Measurements from ENCODE around the gene KIF21B.

Gene KIF21B

DNA sequence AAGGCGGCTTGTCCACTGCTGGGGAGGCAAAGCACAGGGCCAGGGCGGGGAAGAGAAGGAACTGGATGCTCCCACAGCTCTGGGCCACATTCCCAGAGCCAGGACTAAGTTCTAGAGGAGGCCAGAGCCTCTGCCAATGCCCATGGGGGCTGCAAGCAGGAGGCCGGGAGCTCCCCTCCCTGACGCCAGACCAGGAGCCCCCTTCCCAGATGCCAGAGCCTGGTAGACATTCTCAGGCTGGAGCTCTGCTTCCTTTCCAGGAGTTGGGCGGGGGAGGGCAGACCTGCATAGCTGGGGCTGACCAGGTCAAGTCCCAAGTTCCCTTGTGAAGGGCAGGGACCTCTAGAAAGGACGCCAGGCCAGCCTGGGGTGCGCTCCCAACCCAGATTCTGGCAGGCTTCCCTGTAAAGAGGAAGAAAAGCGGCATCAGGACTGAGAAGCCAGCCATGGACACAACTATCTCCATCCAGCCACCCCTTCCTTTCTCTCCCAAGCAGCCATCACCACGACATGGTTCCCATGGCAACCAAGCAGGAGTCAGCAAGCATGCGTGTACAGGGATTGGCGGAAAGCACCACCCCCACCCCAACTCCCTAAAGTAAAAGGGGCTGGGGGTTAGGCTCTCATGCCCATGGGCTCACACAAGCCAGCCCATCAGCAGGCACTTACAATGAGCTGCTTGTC is 13.4 kb downstream of the KIF21B start:
- no peak for TF ChIP-seq EGR1 (IDR thresholded peaks at IDR 0.05)
- TF ChIP-seq YY1 (IDR thresholded peaks at IDR 0.05; ENCODE audit: low read depth) = no peak
- TF ChIP-seq TCF12 (IDR thresholded peaks at IDR 0.05; ENCODE audit: low read depth) = no peak
- TF ChIP-seq, protein P1, sequence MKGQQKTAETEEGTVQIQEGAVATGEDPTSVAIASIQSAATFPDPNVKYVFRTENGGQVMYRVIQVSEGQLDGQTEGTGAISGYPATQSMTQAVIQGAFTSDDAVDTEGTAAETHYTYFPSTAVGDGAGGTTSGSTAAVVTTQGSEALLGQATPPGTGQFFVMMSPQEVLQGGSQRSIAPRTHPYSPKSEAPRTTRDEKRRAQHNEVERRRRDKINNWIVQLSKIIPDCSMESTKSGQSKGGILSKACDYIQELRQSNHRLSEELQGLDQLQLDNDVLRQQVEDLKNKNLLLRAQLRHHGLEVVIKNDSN (IDR thresholded peaks at IDR 0.05) = no peak
- no peak for TF ChIP-seq TAF1 (IDR thresholded peaks at IDR 0.05; ENCODE audit: low read depth)

DNA sequence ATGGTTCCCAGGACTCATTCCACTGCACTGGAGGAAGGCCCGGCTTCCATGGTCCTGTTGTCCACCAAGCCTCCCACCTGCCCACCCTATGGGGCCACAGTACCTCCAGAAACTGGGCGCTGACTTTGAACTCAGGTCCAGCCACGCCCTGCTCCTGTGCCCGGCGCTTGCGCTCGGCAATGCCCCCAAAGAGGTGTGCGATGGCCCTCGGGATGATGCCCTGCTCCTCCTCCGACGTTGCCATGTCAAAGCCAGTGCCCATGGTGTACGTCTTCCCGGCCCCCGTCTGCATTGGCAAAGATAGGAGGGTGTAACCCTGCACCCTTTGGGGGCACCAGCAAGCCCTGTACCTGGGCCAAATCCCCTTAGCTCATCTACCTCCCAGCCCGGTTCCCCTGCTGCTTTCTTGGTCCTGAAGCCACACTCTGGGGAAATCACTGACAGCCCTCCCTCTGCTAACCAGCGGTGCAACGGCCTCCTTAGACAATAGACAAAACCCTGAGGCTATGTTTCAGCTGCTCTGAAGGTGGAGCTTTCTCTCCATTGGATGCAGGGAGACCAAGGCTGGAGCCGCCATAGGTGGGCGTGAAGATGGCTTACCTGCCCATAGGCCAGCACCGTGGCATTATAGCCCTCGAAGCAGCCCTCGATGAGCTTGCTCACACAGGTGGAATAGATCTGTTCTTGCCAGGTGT is 14.7 kb downstream of the KIF21B start:
- TF ChIP-seq RAD21 (IDR thresholded peaks at IDR 0.05; ENCODE audit: low read depth) (no peak), NFIC (IDR thresholded peaks at IDR 0.05) (no peak), CREB1 (IDR thresholded peaks at IDR 0.05; ENCODE audit: low read depth) (no peak), CEBPB (IDR thresholded peaks at IDR 0.05) (no peak), TAF1 (IDR thresholded peaks at IDR 0.05; ENCODE audit: low read depth) (no peak), FOXM1 (IDR thresholded peaks at IDR 0.05; ENCODE audit: borderline replicate concordance, low read depth) (no peak), ZBTB7A (IDR thresholded peaks at IDR 0.05; ENCODE audit: low read depth) (no peak)
- TF ChIP-seq, protein P2, sequence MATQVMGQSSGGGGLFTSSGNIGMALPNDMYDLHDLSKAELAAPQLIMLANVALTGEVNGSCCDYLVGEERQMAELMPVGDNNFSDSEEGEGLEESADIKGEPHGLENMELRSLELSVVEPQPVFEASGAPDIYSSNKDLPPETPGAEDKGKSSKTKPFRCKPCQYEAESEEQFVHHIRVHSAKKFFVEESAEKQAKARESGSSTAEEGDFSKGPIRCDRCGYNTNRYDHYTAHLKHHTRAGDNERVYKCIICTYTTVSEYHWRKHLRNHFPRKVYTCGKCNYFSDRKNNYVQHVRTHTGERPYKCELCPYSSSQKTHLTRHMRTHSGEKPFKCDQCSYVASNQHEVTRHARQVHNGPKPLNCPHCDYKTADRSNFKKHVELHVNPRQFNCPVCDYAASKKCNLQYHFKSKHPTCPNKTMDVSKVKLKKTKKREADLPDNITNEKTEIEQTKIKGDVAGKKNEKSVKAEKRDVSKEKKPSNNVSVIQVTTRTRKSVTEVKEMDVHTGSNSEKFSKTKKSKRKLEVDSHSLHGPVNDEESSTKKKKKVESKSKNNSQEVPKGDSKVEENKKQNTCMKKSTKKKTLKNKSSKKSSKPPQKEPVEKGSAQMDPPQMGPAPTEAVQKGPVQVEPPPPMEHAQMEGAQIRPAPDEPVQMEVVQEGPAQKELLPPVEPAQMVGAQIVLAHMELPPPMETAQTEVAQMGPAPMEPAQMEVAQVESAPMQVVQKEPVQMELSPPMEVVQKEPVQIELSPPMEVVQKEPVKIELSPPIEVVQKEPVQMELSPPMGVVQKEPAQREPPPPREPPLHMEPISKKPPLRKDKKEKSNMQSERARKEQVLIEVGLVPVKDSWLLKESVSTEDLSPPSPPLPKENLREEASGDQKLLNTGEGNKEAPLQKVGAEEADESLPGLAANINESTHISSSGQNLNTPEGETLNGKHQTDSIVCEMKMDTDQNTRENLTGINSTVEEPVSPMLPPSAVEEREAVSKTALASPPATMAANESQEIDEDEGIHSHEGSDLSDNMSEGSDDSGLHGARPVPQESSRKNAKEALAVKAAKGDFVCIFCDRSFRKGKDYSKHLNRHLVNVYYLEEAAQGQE (IDR thresholded peaks at IDR 0.05; ENCODE audit: low read depth) = no peak

DNA sequence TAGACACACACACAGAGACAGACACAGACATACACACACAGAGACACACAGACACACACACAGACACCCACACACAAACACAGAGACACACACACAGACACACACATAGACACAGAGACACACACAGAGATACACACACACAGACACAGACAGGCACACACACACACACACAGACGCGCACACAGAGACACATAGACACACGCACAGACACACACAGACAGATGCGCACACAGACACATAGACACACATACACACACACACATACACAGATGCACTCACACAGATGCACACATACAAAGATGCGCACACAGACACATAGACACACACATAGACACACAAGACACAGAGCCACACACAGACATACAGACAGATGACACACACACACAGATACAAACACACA is 16.0 kb downstream of the KIF21B start:
- TF ChIP-seq TEAD4 (IDR thresholded peaks at IDR 0.05) (no peak), TAF1 (IDR thresholded peaks at IDR 0.05; ENCODE audit: low read depth) (no peak), TCF12 (IDR thresholded peaks at IDR 0.05; ENCODE audit: low read depth) (no peak), EP300 (IDR thresholded peaks at IDR 0.05; ENCODE audit: borderline replicate concordance) (no peak)

DNA sequence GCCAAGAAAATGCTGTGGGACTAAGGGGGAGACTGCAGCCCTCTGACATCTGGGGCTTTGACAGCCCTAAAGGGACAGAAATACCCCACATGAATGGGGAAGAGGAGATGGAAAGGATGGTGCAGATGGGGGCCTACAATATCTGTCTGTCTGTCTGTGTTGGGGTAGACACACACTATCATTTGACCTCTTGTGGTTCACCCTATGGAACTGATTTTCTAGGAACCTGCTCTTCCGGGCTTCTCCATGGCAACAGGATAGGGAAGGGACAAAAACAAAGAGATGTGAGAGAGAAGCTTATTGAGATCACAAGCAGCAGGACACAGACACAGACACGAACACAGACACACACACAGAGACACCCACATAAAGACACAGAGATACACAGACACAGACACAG is 17.1 kb downstream of the KIF21B start:
- no peak for TF ChIP-seq TAF1 (IDR thresholded peaks at IDR 0.05; ENCODE audit: low read depth)
- TF ChIP-seq RAD21 (IDR thresholded peaks at IDR 0.05; ENCODE audit: low read depth) = no peak
- TF ChIP-seq, protein P1 (IDR thresholded peaks at IDR 0.05) = no peak
- TF ChIP-seq, protein P2 (IDR thresholded peaks at IDR 0.05; ENCODE audit: low read depth) = no peak
- no peak for TF ChIP-seq NFIC (IDR thresholded peaks at IDR 0.05)
- TF ChIP-seq YY1 (IDR thresholded peaks at IDR 0.05; ENCODE audit: low read depth) = no peak
- TF ChIP-seq EP300 (IDR thresholded peaks at IDR 0.05; ENCODE audit: borderline replicate concordance) = no peak
- no peak for TF ChIP-seq TEAD4 (IDR thresholded peaks at IDR 0.05)
- TF ChIP-seq, protein P3, sequence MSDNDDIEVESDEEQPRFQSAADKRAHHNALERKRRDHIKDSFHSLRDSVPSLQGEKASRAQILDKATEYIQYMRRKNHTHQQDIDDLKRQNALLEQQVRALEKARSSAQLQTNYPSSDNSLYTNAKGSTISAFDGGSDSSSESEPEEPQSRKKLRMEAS (IDR thresholded peaks at IDR 0.05) = no peak

DNA sequence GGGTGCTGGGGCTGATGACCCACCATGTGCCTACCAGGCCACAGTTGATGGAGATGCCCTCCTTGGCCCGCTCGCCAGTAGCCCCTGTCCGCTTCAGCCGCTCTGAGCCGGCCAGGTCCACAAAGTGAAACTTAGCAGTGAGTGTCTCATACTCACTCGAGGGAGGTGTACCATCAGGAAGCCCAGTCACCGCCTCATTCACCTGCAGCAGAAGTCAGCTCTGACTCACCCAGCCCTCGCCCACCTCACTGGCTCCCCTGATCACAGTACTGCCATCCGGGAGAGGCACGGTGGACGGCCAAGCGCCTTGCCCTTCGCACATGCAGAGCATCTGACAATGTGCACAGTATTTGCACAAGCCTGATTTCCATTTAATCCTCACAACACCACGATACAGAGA is 18.8 kb downstream of the KIF21B start:
- TF ChIP-seq TEAD4 (IDR thresholded peaks at IDR 0.05) = no peak
- no peak for TF ChIP-seq ZBTB7A (IDR thresholded peaks at IDR 0.05; ENCODE audit: low read depth)
- no peak for TF ChIP-seq TCF12 (IDR thresholded peaks at IDR 0.05; ENCODE audit: low read depth)
- TF ChIP-seq FOXM1 (IDR thresholded peaks at IDR 0.05; ENCODE audit: borderline replicate concordance, low read depth) = no peak
- TF ChIP-seq CREB1 (IDR thresholded peaks at IDR 0.05; ENCODE audit: low read depth) = no peak
- no peak for TF ChIP-seq EGR1 (IDR thresholded peaks at IDR 0.05)
- no peak for TF ChIP-seq NFIC (IDR thresholded peaks at IDR 0.05)
- TF ChIP-seq RAD21 (IDR thresholded peaks at IDR 0.05; ENCODE audit: low read depth) = no peak
- no peak for TF ChIP-seq TAF1 (IDR thresholded peaks at IDR 0.05; ENCODE audit: low read depth)
- TF ChIP-seq, protein P3 (IDR thresholded peaks at IDR 0.05) = no peak
- no peak for TF ChIP-seq EP300 (IDR thresholded peaks at IDR 0.05; ENCODE audit: borderline replicate concordance)
- TF ChIP-seq, protein P2 (IDR thresholded peaks at IDR 0.05; ENCODE audit: low read depth) = no peak
- TF ChIP-seq YY1 (IDR thresholded peaks at IDR 0.05; ENCODE audit: low read depth) = no peak
- TF ChIP-seq CEBPB (IDR thresholded peaks at IDR 0.05) = no peak
- TF ChIP-seq, protein P1 (IDR thresholded peaks at IDR 0.05) = no peak
